Ammon's horn (tissue), 1 donor: ENCODE measurements around the gene TEX2.
"Not testable (repeated sequence)": the region's sequence is repeated elsewhere in the genome, so short reads cannot be mapped to it uniquely, and the experiment has no call there.

Experiments used
- DNase-seq: peaks from one replicate; pipeline ENCODE4 v3.0.0-alpha.2; 2016; ENCODE audit warnings: low spot score

TEX2 gene

GRCh38 chr17:64183815-64184214 is 79.2 kb downstream of the TEX2 start:
- no peak for DNase-seq

GRCh38 chr17:64182325-64183012 is 80.6 kb downstream of the TEX2 start:
- DNase-seq, result no peak

- DNase-seq, result no peak
Measured at GRCh38 chr17:64180089-64181073, 82.7 kb downstream of the TEX2 start.

GRCh38 chr17:64179024-64179423 is 84.0 kb downstream of the TEX2 start:
- DNase-seq, result not testable (repeated sequence)

GRCh38 chr17:64178011-64178825 is 84.8 kb downstream of the TEX2 start:
- no peak for DNase-seq

GRCh38 chr17:64177311-64178010 is 85.6 kb downstream of the TEX2 start:
- DNase-seq, result no peak

GRCh38 chr17:64176556-64176955 is 86.5 kb downstream of the TEX2 start:
- DNase-seq, result no peak

- DNase-seq, result peak; percentile 80
Measured at GRCh38 chr17:64174686-64175456, 88.2 kb downstream of the TEX2 start.

GRCh38 chr17:64173646-64174045 is 89.4 kb downstream of the TEX2 start:
- DNase-seq, result no peak

- no peak for DNase-seq
Measured at GRCh38 chr17:64172510-64172909, 90.5 kb downstream of the TEX2 start.

GRCh38 chr17:64171041-64171440 is 92.0 kb downstream of the TEX2 start:
- no peak for DNase-seq

- DNase-seq, result no peak
Measured at GRCh38 chr17:64170286-64170685, 92.8 kb downstream of the TEX2 start.

- DNase-seq, result not testable (repeated sequence)
Measured at GRCh38 chr17:64167666-64168065, 95.4 kb downstream of the TEX2 start.

GRCh38 chr17:64166876-64167275 is 96.2 kb downstream of the TEX2 start:
- no peak for DNase-seq

- no peak for DNase-seq
Measured at GRCh38 chr17:64165347-64165746, 97.7 kb downstream of the TEX2 start.

GRCh38 chr17:64164596-64165285 is 98.3 kb downstream of the TEX2 start:
- DNase-seq, result no peak

GRCh38 chr17:64163468-64163867 is 99.6 kb downstream of the TEX2 start:
- no peak for DNase-seq

GRCh38 chr17:64162554-64162953 is 100.5 kb downstream of the TEX2 start:
- no peak for DNase-seq

- DNase-seq, result no peak
Measured at GRCh38 chr17:64161380-64162176, 101.5 kb downstream of the TEX2 start.
